HG03521 (cell line): Measurements from ENCODE around the gene COBLL1.

Source experiments
- ATAC-seq: cut with Tn5 transposase; IDR thresholded peaks from one replicate; pipeline ENCODE4 v1.9.1; 2021; ENCODE audit warnings: mild to moderate bottlenecking, moderate library complexity; ENCODE audit not compliant: unreplicated experiment

The COBLL1 gene

GRCh38 chr2:164821338-164821737, 20.3 kb downstream of the COBLL1 start:
- ATAC-seq, result no peak

GRCh38 chr2:164818149-164819136, 23.2 kb downstream of the COBLL1 start:
- no peak for ATAC-seq

- ATAC-seq, result no peak
Observed at GRCh38 chr2:164816900-164817299, 24.7 kb downstream of the COBLL1 start.

- ATAC-seq, result no peak
Observed at GRCh38 chr2:164816046-164816445, 25.6 kb downstream of the COBLL1 start.

- no peak for ATAC-seq
Observed at GRCh38 chr2:164815071-164815793, 26.4 kb downstream of the COBLL1 start.

GRCh38 chr2:164813535-164813934, 28.1 kb downstream of the COBLL1 start:
- ATAC-seq, result no peak

GRCh38 chr2:164812378-164812777, 29.2 kb downstream of the COBLL1 start:
- no peak for ATAC-seq

- ATAC-seq, result no peak
Observed at GRCh38 chr2:164811819-164812218, 29.8 kb downstream of the COBLL1 start.

GRCh38 chr2:164810843-164811242, 30.8 kb downstream of the COBLL1 start:
- ATAC-seq, result no peak

GRCh38 chr2:164808776-164809175, 32.8 kb downstream of the COBLL1 start:
- ATAC-seq, result no peak

- ATAC-seq, result no peak
Observed at GRCh38 chr2:164803776-164804466, 37.7 kb downstream of the COBLL1 start.

- ATAC-seq, result no peak
Observed at GRCh38 chr2:164802095-164802707, 39.4 kb downstream of the COBLL1 start.

- ATAC-seq, result no peak
Observed at GRCh38 chr2:164800572-164800971, 41.1 kb downstream of the COBLL1 start.

- no peak for ATAC-seq
Observed at GRCh38 chr2:164797627-164798026, 44.0 kb downstream of the COBLL1 start.

GRCh38 chr2:164796999-164797398, 44.6 kb downstream of the COBLL1 start:
- ATAC-seq, result no peak

GRCh38 chr2:164794432-164795231, 47.0 kb downstream of the COBLL1 start:
- no peak for ATAC-seq

- ATAC-seq, result no peak
Observed at GRCh38 chr2:164794016-164794415, 47.6 kb downstream of the COBLL1 start.

GRCh38 chr2:164793529-164793928, 48.1 kb downstream of the COBLL1 start:
- ATAC-seq, result no peak

GRCh38 chr2:164792316-164793170, 49.1 kb downstream of the COBLL1 start:
- no peak for ATAC-seq
